NK-92 (cell line): Measurements from ENCODE around the gene ESR1.
"Not testable (repeated sequence)": the region's sequence is repeated elsewhere in the genome, so short reads cannot be mapped to it uniquely, and the experiment has no call there.

ENCODE experiments used
- DNase-seq: peaks from one replicate; lab custom pipeline; 2025; ENCODE audit not compliant: unreplicated experiment; lab: John Stamatoyannopoulos, UW

Gene ESR1

GRCh38 chr6:152123076-152123475 lies 315.6 kb downstream of the ESR1 start:
- DNase-seq: no peak

GRCh38 chr6:152124429-152125074 lies 317.1 kb downstream of the ESR1 start:
- no peak for DNase-seq

- no peak for DNase-seq
Measured at GRCh38 chr6:152127432-152128165, 320.1 kb downstream of the ESR1 start.

- DNase-seq: no peak
Measured at GRCh38 chr6:152129691-152130151, 322.2 kb downstream of the ESR1 start.

- no peak for DNase-seq
Measured at GRCh38 chr6:152130441-152130840, 323.0 kb downstream of the ESR1 start.

- DNase-seq: no peak
Measured at GRCh38 chr6:152135755-152136448, 328.4 kb downstream of the ESR1 start.

GRCh38 chr6:152136449-152136825 lies 329.0 kb downstream of the ESR1 start:
- no peak for DNase-seq

- DNase-seq: not testable (repeated sequence)
Measured at GRCh38 chr6:152138344-152138743, 330.9 kb downstream of the ESR1 start.

- DNase-seq: no peak
Measured at GRCh38 chr6:152142105-152142504, 334.6 kb downstream of the ESR1 start.

GRCh38 chr6:152143359-152143758 lies 335.9 kb downstream of the ESR1 start:
- DNase-seq: no peak

GRCh38 chr6:152146385-152146784 lies 338.9 kb downstream of the ESR1 start:
- no peak for DNase-seq

GRCh38 chr6:152147269-152147668 lies 339.8 kb downstream of the ESR1 start:
- DNase-seq: no peak

GRCh38 chr6:152148412-152148811 lies 340.9 kb downstream of the ESR1 start:
- no peak for DNase-seq

GRCh38 chr6:152150196-152150595 lies 342.7 kb downstream of the ESR1 start:
- DNase-seq: no peak

- no peak for DNase-seq
Measured at GRCh38 chr6:152151920-152152319, 344.4 kb downstream of the ESR1 start.

GRCh38 chr6:152154559-152155356 lies 347.3 kb downstream of the ESR1 start:
- DNase-seq: no peak

- DNase-seq: no peak
Measured at GRCh38 chr6:152155792-152156191, 348.3 kb downstream of the ESR1 start.

- DNase-seq: no peak
Measured at GRCh38 chr6:152160346-152160745, 352.9 kb downstream of the ESR1 start.

- no peak for DNase-seq
Measured at GRCh38 chr6:152161501-152161900, 354.0 kb downstream of the ESR1 start.

- no peak for DNase-seq
Measured at GRCh38 chr6:152164957-152165356, 357.5 kb downstream of the ESR1 start.

GRCh38 chr6:152166497-152166896 lies 359.0 kb downstream of the ESR1 start:
- DNase-seq: no peak
